Osteocyte (in vitro differentiated cells): Measurements from ENCODE around the gene EMC9. TPM values are rescaled to one million over a fixed set of nuclear protein-coding genes. Genes with fewer than 3 reads are reported as not detected.

Source experiments
- DNase-seq: peaks from one replicate; pipeline ENCODE4 v3.0.0; 2021; ENCODE audit warnings: mixed read lengths; ENCODE audit not compliant: unreplicated experiment; ENCODE audit errors: extremely low spot score
- H3K27ac Mint-ChIP-seq: one replicate; pipeline ENCODE4 v1.8.0; 2021; ENCODE audit warnings: mild to moderate bottlenecking, mixed read lengths; ENCODE audit not compliant: unreplicated experiment
- H3K27me3 Mint-ChIP-seq: one replicate; pipeline ENCODE4 v1.8.0; 2021; ENCODE audit warnings: mixed read lengths; ENCODE audit not compliant: unreplicated experiment
- H3K36me3 Mint-ChIP-seq: one replicate; pipeline ENCODE4 v1.8.0; 2021; ENCODE audit warnings: mixed read lengths; ENCODE audit not compliant: unreplicated experiment
- H3K4me1 Mint-ChIP-seq: one replicate; pipeline ENCODE4 v1.8.0; 2021; ENCODE audit warnings: mixed read lengths; ENCODE audit not compliant: unreplicated experiment
- H3K4me3 Mint-ChIP-seq: one replicate; pipeline ENCODE4 v1.8.0; 2021; ENCODE audit warnings: mild to moderate bottlenecking, moderate library complexity, mixed read lengths; ENCODE audit not compliant: unreplicated experiment
- H3K9me3 Mint-ChIP-seq: one replicate; pipeline ENCODE4 v1.8.0; 2021; ENCODE audit warnings: mixed read lengths; ENCODE audit not compliant: unreplicated experiment
- CTCF ChIP-seq: fragments of 200-600 bp; sonication (generic); IDR thresholded peaks from 2 replicates; pipeline ENCODE4 v1.5.0; 2021; ENCODE audit warnings: antibody characterized with exemption, mild to moderate bottlenecking, moderate library complexity
- total RNA-seq: library from RNA; stranded (reverse); gene quantifications from 2 replicates; pipeline ENCODE4 v1.2.1, GENCODE V29; 2021

EMC9 gene
- total RNA-seq, 1 donor from 2014 or later = 15.6 TPM

GRCh38 chr14:24171422-24172260 is 30.2 kb upstream of the EMC9 start, which contains the start of gene REC8:
Gene REC8 (plus strand): TSS chr14:24172080. CDS start chr14:24172553, 473 bp downstream.
- TF ChIP-seq CTCF = no peak
- Mint-ChIP-seq H3K27ac (no peak within 1 kb of the TSS), H3K9me3 (no peaks in the 10 kb centered on the region), H3K36me3 (peaks cover 19% of the 10 kb centered on the region), H3K4me3 (peak within 1 kb of the TSS; percentile 12), H3K27me3 (no peaks in the 10 kb centered on the region), H3K4me1 (peaks cover 4% of the 10 kb centered on the region)
- no peak for DNase-seq

- Mint-ChIP-seq H3K9me3 (no peaks in the 10 kb centered on the region), H3K27ac (peak overlapping the region; percentile 63), H3K4me1 (peaks cover 12% of the 10 kb centered on the region), H3K36me3 (peaks cover 45% of the 10 kb centered on the region), H3K27me3 (no peaks in the 10 kb centered on the region), H3K4me3 (no peak overlapping the region)
- no peak for DNase-seq
- no peak for TF ChIP-seq CTCF
Measured at GRCh38 chr14:24167469-24168114, 26.2 kb upstream of the EMC9 start.

GRCh38 chr14:24165785-24166184 is 24.4 kb upstream of the EMC9 start:
- no peak for DNase-seq

GRCh38 chr14:24164518-24164991 is 23.2 kb upstream of the EMC9 start:
- Mint-ChIP-seq H3K36me3 (peaks cover 45% of the 10 kb centered on the region), H3K27ac (no peak overlapping the region), H3K9me3 (no peaks in the 10 kb centered on the region), H3K4me3 (no peak overlapping the region), H3K27me3 (no peaks in the 10 kb centered on the region), H3K4me1 (peaks cover 25% of the 10 kb centered on the region)
- no peak for TF ChIP-seq CTCF
- no peak for DNase-seq

More at GRCh38 chr14:24165785-24166184, 24.4 kb upstream of the EMC9 start:
- Mint-ChIP-seq H3K27me3 (no peaks in the 10 kb centered on the region), H3K27ac (no peak overlapping the region), H3K36me3 (peaks cover 50% of the 10 kb centered on the region), H3K9me3 (no peaks in the 10 kb centered on the region), H3K4me1 (peaks cover 23% of the 10 kb centered on the region), H3K4me3 (no peak overlapping the region)
- no peak for TF ChIP-seq CTCF

- TF ChIP-seq CTCF = no peak
- no peaks in the 10 kb centered on the region for H3K9me3 Mint-ChIP-seq
- H3K27ac Mint-ChIP-seq = peak overlapping the region; percentile 93
- H3K36me3 Mint-ChIP-seq = peaks cover 41% of the 10 kb centered on the region
- H3K4me3 Mint-ChIP-seq = peak overlapping the region; percentile 96
- H3K4me1 Mint-ChIP-seq = peaks cover 25% of the 10 kb centered on the region
- DNase-seq = no peak
- no peaks in the 10 kb centered on the region for H3K27me3 Mint-ChIP-seq
Measured at GRCh38 chr14:24162093-24162492, 20.7 kb upstream of the EMC9 start.
